Breast epithelium (tissue), 3 donors: ENCODE results near the gene PRIM1.

Experiments
- POLR2A ChIP-seq: fragments of 450-650 bp; IDR thresholded peaks from one replicate; pipeline ENCODE4 v1.6.1; 2016; ENCODE audit warnings: antibody characterized with exemption, mild to moderate bottlenecking, moderate library complexity
- POLR2AphosphoS5 ChIP-seq, 3 donors: sonication (generic); formaldehyde crosslinking; IDR thresholded peaks; one replicate each; pipeline ENCODE4 v1.6.1; 2017; ENCODE audit warnings: antibody characterized with exemption in 3 of 3
- TF ChIP-seq, protein P1 (sequence below), 3 donors: fragments of 450-650 bp; IDR thresholded peaks; one replicate each; pipeline ENCODE4 v1.5.1; 2016 to 2017; ENCODE audit warnings: antibody characterized with exemption in 3 of 3, mild to moderate bottlenecking in 3 of 3, moderate library complexity in 3 of 3

DNA sequence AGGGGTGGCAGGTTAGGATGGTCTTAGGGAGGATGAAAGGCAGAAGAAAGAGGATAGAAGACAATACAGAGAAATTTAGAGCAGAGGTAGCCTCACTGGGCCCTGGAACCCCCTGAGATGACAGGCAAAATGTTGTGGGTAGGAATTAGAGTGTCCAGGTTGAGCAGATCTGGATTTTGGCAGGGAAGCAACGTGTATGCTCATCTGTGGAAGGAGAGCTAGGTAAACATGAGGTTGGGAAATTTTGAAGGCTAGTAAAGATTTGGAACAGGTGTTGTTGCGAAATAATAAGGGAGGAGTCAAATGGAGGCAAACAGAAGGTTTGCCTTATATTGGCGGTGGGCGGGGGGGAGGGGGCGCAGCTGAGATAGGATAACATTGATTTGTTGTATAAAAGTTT lies 16.3 kb upstream of the PRIM1 start:
- TF ChIP-seq, protein P1, sequence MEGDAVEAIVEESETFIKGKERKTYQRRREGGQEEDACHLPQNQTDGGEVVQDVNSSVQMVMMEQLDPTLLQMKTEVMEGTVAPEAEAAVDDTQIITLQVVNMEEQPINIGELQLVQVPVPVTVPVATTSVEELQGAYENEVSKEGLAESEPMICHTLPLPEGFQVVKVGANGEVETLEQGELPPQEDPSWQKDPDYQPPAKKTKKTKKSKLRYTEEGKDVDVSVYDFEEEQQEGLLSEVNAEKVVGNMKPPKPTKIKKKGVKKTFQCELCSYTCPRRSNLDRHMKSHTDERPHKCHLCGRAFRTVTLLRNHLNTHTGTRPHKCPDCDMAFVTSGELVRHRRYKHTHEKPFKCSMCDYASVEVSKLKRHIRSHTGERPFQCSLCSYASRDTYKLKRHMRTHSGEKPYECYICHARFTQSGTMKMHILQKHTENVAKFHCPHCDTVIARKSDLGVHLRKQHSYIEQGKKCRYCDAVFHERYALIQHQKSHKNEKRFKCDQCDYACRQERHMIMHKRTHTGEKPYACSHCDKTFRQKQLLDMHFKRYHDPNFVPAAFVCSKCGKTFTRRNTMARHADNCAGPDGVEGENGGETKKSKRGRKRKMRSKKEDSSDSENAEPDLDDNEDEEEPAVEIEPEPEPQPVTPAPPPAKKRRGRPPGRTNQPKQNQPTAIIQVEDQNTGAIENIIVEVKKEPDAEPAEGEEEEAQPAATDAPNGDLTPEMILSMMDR (IDR thresholded peaks at IDR 0.05): no peak
- TF ChIP-seq POLR2A (no peak), POLR2AphosphoS5 (IDR thresholded peaks at IDR 0.05) (no peak)
